Measurements from ENCODE around the gene OLFML2A.
A peak's percentile ranks its signal among the peaks of the same experiment; 100 is the strongest.
"Not testable (repeated sequence)": the region's sequence is repeated elsewhere in the genome, so short reads cannot be mapped to it uniquely, and the experiment has no call there.

Gene OLFML2A

GRCh38 chr9:124841075-124841821, 64.3 kb downstream of the OLFML2A start:
- no peak overlapping the region for H3K4me3 ChIP-seq (ENCODE audit: low read length)
- DNase-seq (ENCODE audit: low read depth, low spot score) = no peak

GRCh38 chr9:124843456-124844034, 66.6 kb downstream of the OLFML2A start:
- no peak for DNase-seq (ENCODE audit: low read depth, low spot score)
- no peak overlapping the region for H3K4me3 ChIP-seq (ENCODE audit: low read length)

GRCh38 chr9:124844291-124844690, 67.4 kb downstream of the OLFML2A start:
- no peak for DNase-seq (ENCODE audit: low read depth, low spot score)
- H3K4me3 ChIP-seq (ENCODE audit: low read length) = no peak overlapping the region

GRCh38 chr9:124846467-124846866, 69.5 kb downstream of the OLFML2A start:
- not testable (repeated sequence) for DNase-seq (ENCODE audit: low read depth, low spot score); H3K4me3 ChIP-seq (ENCODE audit: low read length)

- no peak overlapping the region for H3K4me3 ChIP-seq (ENCODE audit: low read length)
- no peak for DNase-seq (ENCODE audit: low read depth, low spot score)
Measured at GRCh38 chr9:124846969-124847368, 70.0 kb downstream of the OLFML2A start.

GRCh38 chr9:124849801-124850200, 72.9 kb downstream of the OLFML2A start:
- DNase-seq (ENCODE audit: low read depth, low spot score) = no peak
- no peak overlapping the region for H3K4me3 ChIP-seq (ENCODE audit: low read length)

GRCh38 chr9:124852121-124852828, 75.3 kb downstream of the OLFML2A start:
- no peak for DNase-seq (ENCODE audit: low read depth, low spot score)
- H3K4me3 ChIP-seq (ENCODE audit: low read length) = peak overlapping the region; percentile 46

- H3K4me3 ChIP-seq (ENCODE audit: low read length) = peak within 1 kb of the TSS; percentile 46
- peak; percentile 27 for DNase-seq (ENCODE audit: low read depth, low spot score)
Measured at GRCh38 chr9:124852829-124853531, 76.0 kb downstream of the OLFML2A start, which contains the start of gene WDR38. Gene WDR38 (plus strand): TSS chr9:124853460. CDS start chr9:124853532, 72 bp downstream.

- no peak for DNase-seq (ENCODE audit: low read depth, low spot score)
- H3K4me3 ChIP-seq (ENCODE audit: low read length) = no peak overlapping the region
Measured at GRCh38 chr9:124853605-124854143, 76.7 kb downstream of the OLFML2A start.

GRCh38 chr9:124854161-124854560, 77.2 kb downstream of the OLFML2A start:
- H3K4me3 ChIP-seq (ENCODE audit: low read length) = no peak overlapping the region
- no peak for DNase-seq (ENCODE audit: low read depth, low spot score)

- no peak overlapping the region for H3K4me3 ChIP-seq (ENCODE audit: low read length)
- DNase-seq (ENCODE audit: low read depth, low spot score) = no peak
Measured at GRCh38 chr9:124854822-124855221, 77.9 kb downstream of the OLFML2A start.

- no peak overlapping the region for H3K4me3 ChIP-seq (ENCODE audit: low read length)
- DNase-seq (ENCODE audit: low read depth, low spot score) = no peak
Measured at GRCh38 chr9:124855566-124855943, 78.6 kb downstream of the OLFML2A start.

GRCh38 chr9:124855944-124856765, 79.2 kb downstream of the OLFML2A start:
- H3K4me3 ChIP-seq (ENCODE audit: low read length) = no peak overlapping the region
- DNase-seq (ENCODE audit: low read depth, low spot score) = no peak

GRCh38 chr9:124857533-124858162, 80.7 kb downstream of the OLFML2A start:
- H3K4me3 ChIP-seq (ENCODE audit: low read length) = no peak overlapping the region
- DNase-seq (ENCODE audit: low read depth, low spot score) = no peak

- no peak overlapping the region for H3K4me3 ChIP-seq (ENCODE audit: low read length)
- DNase-seq (ENCODE audit: low read depth, low spot score) = no peak
Measured at GRCh38 chr9:124858330-124859046, 81.6 kb downstream of the OLFML2A start.

- peak overlapping the region; percentile 81 for H3K4me3 ChIP-seq (ENCODE audit: low read length)
- no peak for DNase-seq (ENCODE audit: low read depth, low spot score)
Measured at GRCh38 chr9:124859803-124860581, 83.1 kb downstream of the OLFML2A start.
